ENCODE data around the gene KCNMB4. TPM values are rescaled to one million over a fixed set of nuclear protein-coding genes. Genes with fewer than 3 reads are reported as not detected.

Gene KCNMB4
- total RNA-seq, 2 experiments from 2014 or later, result 5.8 to 7.6 TPM

DNA sequence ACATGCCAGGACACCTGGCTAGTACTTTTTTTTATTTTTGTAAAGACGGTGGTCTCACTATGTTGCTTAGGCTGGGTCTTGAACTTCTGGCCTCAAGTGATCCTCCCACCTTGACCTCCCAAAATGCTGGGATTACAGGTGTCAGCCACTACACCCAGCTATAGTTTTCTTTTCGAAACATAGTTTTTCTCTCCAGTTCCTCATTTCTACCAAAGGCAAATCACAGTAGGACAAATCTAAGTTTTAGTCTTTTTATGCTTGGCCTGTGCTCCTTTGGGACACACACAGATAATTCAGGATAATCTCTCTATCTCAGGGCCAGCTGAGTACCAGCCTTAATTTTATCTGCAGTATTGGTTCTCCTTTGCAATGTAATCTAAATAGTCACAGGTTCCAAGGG lies 100.7 kb downstream of the KCNMB4 start:
- no peak for DNase-seq (ENCODE audit: low spot score)
- no peak overlapping the region for H3K27ac ChIP-seq (ENCODE audit: low read depth, low read length, poor library complexity, severe bottlenecking)
- H3K4me2 ChIP-seq (ENCODE audit: low read length), result no peak overlapping the region
- TF ChIP-seq EZH2phosphoT487 (IDR thresholded peaks at IDR 0.05; ENCODE audit: borderline replicate concordance, low read depth, low read length), result no peak
- TF ChIP-seq, protein P1, sequence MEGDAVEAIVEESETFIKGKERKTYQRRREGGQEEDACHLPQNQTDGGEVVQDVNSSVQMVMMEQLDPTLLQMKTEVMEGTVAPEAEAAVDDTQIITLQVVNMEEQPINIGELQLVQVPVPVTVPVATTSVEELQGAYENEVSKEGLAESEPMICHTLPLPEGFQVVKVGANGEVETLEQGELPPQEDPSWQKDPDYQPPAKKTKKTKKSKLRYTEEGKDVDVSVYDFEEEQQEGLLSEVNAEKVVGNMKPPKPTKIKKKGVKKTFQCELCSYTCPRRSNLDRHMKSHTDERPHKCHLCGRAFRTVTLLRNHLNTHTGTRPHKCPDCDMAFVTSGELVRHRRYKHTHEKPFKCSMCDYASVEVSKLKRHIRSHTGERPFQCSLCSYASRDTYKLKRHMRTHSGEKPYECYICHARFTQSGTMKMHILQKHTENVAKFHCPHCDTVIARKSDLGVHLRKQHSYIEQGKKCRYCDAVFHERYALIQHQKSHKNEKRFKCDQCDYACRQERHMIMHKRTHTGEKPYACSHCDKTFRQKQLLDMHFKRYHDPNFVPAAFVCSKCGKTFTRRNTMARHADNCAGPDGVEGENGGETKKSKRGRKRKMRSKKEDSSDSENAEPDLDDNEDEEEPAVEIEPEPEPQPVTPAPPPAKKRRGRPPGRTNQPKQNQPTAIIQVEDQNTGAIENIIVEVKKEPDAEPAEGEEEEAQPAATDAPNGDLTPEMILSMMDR (conservative IDR thresholded peaks at IDR 0.05; ENCODE audit: low read length), result no peak
- BruUV-seq (replicated peaks), result no TSS peak
- H3K36me3 ChIP-seq (ENCODE audit: insufficient read depth, low read length), result no peaks in the 10 kb centered on the region
- H3K4me1 ChIP-seq (ENCODE audit: insufficient read depth, low read length, poor library complexity, severe bottlenecking), result no peaks in the 10 kb centered on the region
- ChIA-PET CTCF (ENCODE audit: unreplicated experiment) (no interaction called here), POLR2A (interaction anchor here (0.5 to 1.6 kb wide), 4 partner anchors 13 to 1468 kb away, joined by 3 to 5 read pairs (median 3); no protein-coding TSS in a partner anchor)
- H2AFZ ChIP-seq (ENCODE audit: low read length), result no peak overlapping the region
- H4K20me1 ChIP-seq (ENCODE audit: insufficient read depth, low read length), result no peaks in the 10 kb centered on the region
- no peaks in the 10 kb centered on the region for H3K9me2 ChIP-seq (ENCODE audit: insufficient read depth, low read length)
- intact Hi-C loops (cut with micrococcal nuclease; ENCODE audit: unreplicated experiment), result no loop called here
- H3K4me3 ChIP-seq (ENCODE audit: low read depth, low read length, poor library complexity, severe bottlenecking), result no peak overlapping the region
- H3K9me3 ChIP-seq (ENCODE audit: low read length), result peaks cover 17% of the 10 kb centered on the region
- no peaks in the 10 kb centered on the region for H3K79me2 ChIP-seq (ENCODE audit: insufficient read depth, low read depth, low read length)

DNA sequence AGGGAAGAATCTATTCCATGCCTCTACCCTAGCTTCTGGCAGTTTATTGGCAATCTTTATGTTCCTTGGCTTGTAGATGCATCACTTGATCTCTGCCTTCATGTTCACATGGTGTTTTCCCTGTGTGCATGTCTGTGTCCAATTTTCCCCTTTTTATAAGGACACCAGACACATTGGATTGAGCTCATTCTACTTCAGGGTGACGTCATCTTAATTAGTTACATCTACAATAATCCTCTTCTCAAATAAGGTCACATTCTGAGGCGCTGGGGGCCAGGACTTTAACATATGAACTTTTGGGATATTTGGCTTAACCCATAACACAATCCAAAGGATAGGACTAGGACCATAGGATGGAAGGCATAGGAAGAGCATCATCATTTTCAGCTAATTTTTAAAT lies 101.4 kb downstream of the KCNMB4 start:
- no peaks in the 10 kb centered on the region for H4K20me1 ChIP-seq (ENCODE audit: insufficient read depth, low read length)
- H3K9me3 ChIP-seq (ENCODE audit: low read length), result peaks cover 12% of the 10 kb centered on the region; the same call in 1 of the 2 replicates
- no peaks in the 10 kb centered on the region for H3K4me1 ChIP-seq (ENCODE audit: insufficient read depth, low read length, poor library complexity, severe bottlenecking)
- H3K4me2 ChIP-seq (ENCODE audit: low read length), result peak overlapping the region; percentile 38; the same call in 1 of the 2 replicates
- 0 out of 2 replicates have a peak overlapping the region, but pooled peaks have one; percentile 31 for H2AFZ ChIP-seq (ENCODE audit: low read length)
- no peak overlapping the region for H3K4me3 ChIP-seq (ENCODE audit: low read depth, low read length, poor library complexity, severe bottlenecking)
- POLR2A ChIA-PET, result no interaction called here
- H3K27ac ChIP-seq (ENCODE audit: low read depth, low read length, poor library complexity, severe bottlenecking), result no peak overlapping the region
- intact Hi-C loops (cut with micrococcal nuclease; ENCODE audit: unreplicated experiment), result no loop called here
- BruUV-seq (replicated peaks), result no TSS peak
- no peaks in the 10 kb centered on the region for H3K9me2 ChIP-seq (ENCODE audit: insufficient read depth, low read length)
- CTCF ChIA-PET (ENCODE audit: unreplicated experiment), result no interaction called here
- no peak for DNase-seq (ENCODE audit: low spot score)
- no peak for TF ChIP-seq EZH2phosphoT487 (IDR thresholded peaks at IDR 0.05; ENCODE audit: borderline replicate concordance, low read depth, low read length)
- TF ChIP-seq, protein P1 (conservative IDR thresholded peaks at IDR 0.05; ENCODE audit: low read length), result no peak
- H3K36me3 ChIP-seq (ENCODE audit: insufficient read depth, low read length), result no peaks in the 10 kb centered on the region
- no peaks in the 10 kb centered on the region for H3K79me2 ChIP-seq (ENCODE audit: insufficient read depth, low read depth, low read length)

DNA sequence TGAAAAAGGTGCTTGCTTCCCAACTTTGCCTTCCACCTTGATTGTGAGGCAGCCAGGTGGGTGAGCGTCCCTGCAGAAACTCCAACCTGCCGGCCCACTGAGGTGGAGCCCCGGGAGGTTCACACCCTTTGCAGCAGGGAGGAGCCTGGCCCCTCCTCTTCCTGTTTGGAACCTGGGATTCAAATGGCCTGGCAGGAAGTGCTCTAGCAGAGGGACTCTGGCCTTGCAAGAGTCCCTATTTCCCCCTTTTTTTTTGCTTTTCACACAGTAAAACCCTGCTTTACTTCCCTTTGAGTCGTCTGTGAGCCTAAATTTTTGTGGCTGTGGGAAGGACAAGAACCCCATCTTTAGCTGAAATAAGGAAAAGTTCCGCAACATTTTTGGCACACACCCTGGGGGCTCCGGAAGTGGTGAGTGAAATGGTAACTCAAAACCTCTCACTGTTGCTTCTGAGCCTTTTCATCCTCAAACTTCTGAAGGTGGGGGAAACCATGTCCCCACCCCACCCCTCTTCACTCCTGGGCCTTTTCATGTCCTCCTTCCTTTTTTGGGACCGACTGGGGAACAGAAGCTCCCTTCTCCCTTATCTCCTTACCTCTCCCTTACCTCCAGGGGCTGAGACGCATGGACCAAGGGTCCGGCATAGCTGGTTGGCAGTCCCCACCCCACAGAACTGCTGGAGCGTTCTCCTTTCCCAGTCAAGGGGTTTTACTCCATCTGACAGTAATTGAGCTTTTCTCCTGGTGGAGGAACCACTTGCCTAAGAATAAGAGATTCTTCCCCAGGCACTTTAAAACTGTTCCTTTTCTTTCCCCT lies 102.0 kb downstream of the KCNMB4 start:
- Histone ChIP-seq H3K4me1 (ENCODE audit: insufficient read depth, low read length, poor library complexity, severe bottlenecking) (no peaks in the 10 kb centered on the region), H3K9me3 (ENCODE audit: low read length) (peaks cover 12% of the 10 kb centered on the region; the same call in 1 of the 2 replicates), H4K20me1 (ENCODE audit: insufficient read depth, low read length) (no peaks in the 10 kb centered on the region), H3K4me2 (ENCODE audit: low read length) (peak overlapping the region; percentile 38; the same call in 1 of the 2 replicates), H3K79me2 (ENCODE audit: insufficient read depth, low read depth, low read length) (no peaks in the 10 kb centered on the region), H3K36me3 (ENCODE audit: insufficient read depth, low read length) (no peaks in the 10 kb centered on the region), H2AFZ (ENCODE audit: low read length) (0 out of 2 replicates have a peak overlapping the region, but pooled peaks have one; percentile 31), H3K4me3 (ENCODE audit: low read depth, low read length, poor library complexity, severe bottlenecking) (no peak overlapping the region), H3K27ac (ENCODE audit: low read depth, low read length, poor library complexity, severe bottlenecking) (no peak overlapping the region), H3K9me2 (ENCODE audit: insufficient read depth, low read length) (no peaks in the 10 kb centered on the region)
- ChIA-PET POLR2A (no interaction called here), CTCF (ENCODE audit: unreplicated experiment) (no interaction called here)
- no peak for DNase-seq (ENCODE audit: low spot score)
- intact Hi-C loops (cut with micrococcal nuclease; ENCODE audit: unreplicated experiment), result no loop called here
- BruUV-seq (replicated peaks), result no TSS peak
- no peak for TF ChIP-seq EZH2phosphoT487 (IDR thresholded peaks at IDR 0.05; ENCODE audit: borderline replicate concordance, low read depth, low read length)
- TF ChIP-seq, protein P1 (conservative IDR thresholded peaks at IDR 0.05; ENCODE audit: low read length), result no peak
